HG03280 (cell line): Measurements from ENCODE around the gene SLC28A1.
"Not testable (repeated sequence)": the region's sequence is repeated elsewhere in the genome, so short reads cannot be mapped to it uniquely, and the experiment has no call there.

Experiments used
- ATAC-seq: cut with Tn5 transposase; IDR thresholded peaks from one replicate; pipeline ENCODE4 v1.9.1; 2021; ENCODE audit warnings: mild to moderate bottlenecking, moderate library complexity; ENCODE audit not compliant: unreplicated experiment

Gene SLC28A1

GRCh38 chr15:84909029-84909428 is 24.6 kb downstream of the SLC28A1 start:
- ATAC-seq, result no peak

DNA sequence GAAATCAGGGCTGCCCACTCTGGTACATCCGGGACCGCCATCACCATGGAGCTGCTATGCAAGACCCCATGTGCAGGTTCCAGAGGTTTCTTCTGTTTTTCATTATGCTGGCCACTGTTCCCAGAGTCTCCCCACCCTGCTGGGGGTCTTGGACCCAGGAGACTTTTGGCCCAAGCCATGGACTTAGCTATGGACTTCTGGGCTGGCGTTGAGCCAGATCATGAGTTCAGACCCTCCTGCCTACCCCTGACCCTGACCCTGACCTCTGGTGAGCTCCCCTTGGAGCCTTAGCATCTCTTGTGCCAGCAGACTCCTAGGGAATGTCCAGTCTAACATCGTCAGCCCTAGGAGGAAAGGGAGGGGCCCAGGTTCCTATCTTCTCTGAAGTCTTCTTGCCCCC is 25.3 kb downstream of the SLC28A1 start:
- no peak for ATAC-seq

DNA sequence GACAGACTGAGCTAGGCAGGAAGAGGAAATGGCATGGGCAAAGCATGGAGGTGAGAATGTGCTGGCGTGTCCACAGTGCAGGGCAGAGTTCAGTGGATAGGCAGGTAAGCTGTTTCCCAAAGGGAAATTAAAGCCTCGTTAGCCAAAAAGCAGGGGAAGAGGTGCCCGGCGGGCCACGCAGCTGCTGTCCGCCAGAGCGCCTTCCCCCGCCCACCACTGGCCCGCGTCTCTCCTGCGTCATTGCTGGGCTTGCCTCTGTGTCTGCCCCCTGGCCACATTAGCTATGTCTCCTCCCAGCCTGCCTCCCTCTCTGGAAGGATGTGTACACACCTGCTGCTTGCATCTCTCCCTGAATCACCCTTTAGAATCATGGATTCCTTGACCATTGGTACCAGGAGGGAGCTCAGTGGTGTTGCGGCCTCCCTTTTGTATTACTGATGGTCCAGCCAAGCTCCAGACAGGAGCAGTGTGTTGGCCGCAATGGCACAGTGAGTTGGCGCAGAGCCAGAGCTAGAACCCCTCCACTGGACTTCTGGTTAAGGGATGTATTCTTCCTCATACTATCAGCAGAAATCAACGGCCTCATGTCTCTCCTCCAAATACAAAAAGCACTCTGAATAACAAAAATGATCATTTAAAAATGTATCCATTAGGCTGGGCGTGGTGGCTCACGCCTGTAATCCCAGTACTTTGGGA is 26.6 kb downstream of the SLC28A1 start:
- ATAC-seq, result no peak

GRCh38 chr15:84911879-84912660 is 27.6 kb downstream of the SLC28A1 start:
- no peak for ATAC-seq

GRCh38 chr15:84913360-84913723 is 28.9 kb downstream of the SLC28A1 start:
- ATAC-seq, result no peak

GRCh38 chr15:84914351-84914750 is 29.9 kb downstream of the SLC28A1 start:
- peak; percentile 10 for ATAC-seq

DNA sequence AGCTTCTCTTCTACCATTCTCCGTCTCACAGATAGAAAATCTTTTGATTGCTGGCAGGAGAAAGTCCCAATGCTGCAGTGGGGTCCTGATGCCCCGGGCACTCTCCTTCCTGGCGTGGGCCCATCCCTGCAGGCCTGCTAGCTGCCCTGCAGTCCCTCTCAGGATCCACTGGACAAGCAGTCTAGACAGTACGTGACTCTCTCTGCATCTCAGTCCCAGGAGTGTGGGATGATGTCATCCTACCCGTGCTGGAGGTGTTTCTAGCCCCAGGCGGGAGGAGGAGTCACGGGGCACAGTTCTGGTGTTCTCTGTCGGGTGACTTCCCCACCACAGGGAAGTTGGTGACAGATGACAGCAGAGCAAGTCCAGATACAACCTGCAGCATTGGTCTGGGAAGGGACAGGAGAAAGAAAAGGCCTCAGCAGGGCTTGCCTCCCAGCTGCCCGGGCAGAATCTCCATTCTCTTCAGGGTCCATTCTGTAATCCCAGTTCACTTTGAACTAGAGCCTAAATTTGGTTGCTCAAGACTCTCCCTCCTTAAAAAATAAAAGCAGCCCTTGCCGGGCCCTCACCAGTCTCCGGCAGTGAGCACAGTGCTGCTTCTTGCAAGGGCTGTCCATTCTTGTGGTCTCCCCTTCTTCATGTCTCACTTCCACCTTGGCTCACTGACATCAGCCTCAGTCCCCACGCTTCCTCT is 30.6 kb downstream of the SLC28A1 start:
- ATAC-seq, result peak; percentile 95

DNA sequence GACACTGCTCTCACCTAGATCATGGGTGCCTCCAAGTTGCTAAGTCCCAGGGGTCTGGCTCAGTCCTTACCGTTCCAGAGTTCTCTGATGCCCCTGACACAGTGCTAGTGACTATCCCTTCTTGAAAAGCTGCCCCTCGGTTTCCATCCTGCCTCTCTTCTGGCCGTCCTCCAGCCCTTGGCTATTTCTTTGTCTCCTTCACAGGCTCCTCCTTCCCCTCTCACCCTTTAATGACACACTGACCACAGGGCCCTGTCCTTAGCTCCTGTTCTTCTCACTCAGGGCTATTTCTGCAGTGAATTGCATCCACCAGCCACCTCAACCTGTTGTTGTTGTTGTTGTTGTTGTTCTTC is 31.1 kb downstream of the SLC28A1 start:
- no peak for ATAC-seq

GRCh38 chr15:84917452-84917851 is 33.0 kb downstream of the SLC28A1 start:
- no peak for ATAC-seq

DNA sequence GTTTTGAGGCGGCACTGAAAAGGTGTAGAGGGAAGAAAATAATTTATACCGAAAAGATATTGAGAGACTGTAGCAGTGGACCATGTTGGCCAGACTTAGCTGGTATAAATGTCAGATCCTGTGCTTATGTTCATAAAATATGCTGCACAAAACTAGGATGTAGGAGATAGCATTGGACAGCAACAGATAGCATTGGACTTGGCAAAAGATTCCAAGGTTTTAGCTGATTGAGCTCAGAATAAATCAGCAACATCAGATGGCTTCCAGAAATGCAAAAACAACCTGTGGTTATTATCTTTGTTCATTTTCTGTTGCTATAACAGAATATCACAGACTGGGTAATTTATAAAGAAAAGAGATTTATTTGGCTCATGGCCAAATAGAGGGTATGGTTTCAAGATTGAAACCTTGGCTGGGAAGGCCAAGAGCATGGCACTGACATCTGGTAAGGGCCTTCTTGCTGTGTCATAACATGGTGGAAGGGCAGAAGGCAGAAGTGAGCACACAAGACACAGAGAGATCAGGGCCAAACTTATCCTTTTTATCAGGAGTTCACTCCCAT is 34.7 kb downstream of the SLC28A1 start:
- ATAC-seq, result no peak

GRCh38 chr15:84921121-84921520 is 36.7 kb downstream of the SLC28A1 start:
- no peak for ATAC-seq

DNA sequence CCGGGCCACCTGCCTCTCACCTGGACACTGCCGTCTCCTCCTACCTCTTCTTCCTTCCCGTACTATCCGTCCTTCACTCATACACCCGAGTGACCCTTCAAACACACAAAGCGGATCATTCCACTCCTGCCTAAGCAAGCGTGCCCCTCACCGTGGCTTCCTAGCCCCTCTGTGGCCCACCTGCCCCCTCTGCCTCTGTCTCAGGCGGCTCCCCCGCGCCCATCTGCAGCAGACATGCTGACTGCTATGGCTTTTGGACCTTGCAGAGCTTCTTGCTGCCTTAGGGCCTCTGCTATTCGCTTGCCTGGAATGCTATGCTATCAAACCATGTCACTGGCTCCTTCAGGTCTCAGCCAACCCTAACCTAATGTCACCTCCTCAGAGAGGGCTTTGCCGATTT is 38.1 kb downstream of the SLC28A1 start:
- ATAC-seq, result no peak

DNA sequence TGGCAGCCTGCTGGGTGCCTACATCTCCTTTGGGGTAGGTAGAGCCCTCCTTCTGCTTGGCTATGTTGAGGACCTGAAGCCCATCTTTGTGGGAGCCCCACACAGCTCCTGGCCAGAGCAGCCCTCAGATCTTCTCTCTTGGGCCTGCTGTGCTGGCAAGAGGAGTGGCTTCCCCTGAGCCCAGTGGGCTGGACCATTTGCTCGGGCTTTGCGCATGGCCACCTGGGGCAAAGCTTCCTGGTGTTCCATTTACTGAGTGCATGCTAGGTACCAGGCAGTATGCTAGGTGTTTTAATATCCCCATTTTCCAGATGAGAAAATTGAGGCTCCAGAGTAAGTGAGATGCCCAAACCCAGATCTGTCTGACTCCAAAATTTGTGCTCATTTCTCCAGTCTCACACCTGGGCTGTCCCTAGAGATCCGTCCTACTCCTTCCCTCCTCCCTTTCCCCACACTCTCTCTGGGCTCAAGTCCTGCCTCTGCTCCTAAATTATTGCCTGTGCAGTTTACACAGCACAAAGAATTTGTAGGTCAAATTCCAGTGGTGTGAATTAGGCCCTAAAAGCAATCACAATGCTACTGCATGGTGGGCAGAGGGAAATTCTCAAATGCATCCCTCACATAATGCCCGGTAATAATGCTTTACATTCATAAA is 39.7 kb downstream of the SLC28A1 start:
- ATAC-seq, result no peak

DNA sequence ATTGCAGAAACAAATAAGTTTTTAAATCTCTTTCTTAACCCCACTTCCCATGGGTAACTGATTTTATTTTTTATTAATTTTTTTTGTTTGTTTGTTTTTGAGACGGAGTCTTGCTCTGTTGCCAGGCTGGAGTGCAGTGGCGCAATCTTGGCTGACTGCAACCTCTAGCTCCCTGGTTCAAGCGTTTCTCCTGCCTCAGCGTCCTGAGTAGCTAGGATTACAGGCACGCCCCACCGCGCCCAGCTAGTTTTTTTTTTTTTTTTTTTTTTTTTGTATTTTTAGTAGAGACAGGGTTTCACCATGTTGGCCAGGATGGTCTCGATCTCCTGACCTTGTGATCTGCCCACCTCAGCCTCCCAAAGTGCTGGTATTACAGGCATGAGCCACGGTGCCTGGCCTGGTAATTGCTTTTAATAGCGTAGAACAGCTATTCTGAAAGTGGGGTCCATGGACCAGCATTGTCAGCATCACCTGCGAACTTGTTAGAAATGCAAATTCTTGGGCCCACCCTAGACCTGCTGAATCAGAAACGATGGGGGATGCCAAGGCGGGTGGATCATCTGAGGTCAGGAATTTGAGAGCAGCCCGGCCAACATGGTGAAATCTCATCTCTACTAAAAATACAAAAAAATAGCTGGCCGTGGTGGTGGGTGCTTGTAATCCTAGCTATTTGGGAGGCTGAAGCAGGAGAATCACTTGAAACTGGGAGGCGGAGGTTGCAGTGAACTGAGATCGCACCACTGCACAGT is 40.5 kb downstream of the SLC28A1 start:
- not testable (repeated sequence) for ATAC-seq

GRCh38 chr15:84925906-84926305 is 41.4 kb downstream of the SLC28A1 start:
- no peak for ATAC-seq

- no peak for ATAC-seq
These were observed 42.2 kb downstream of the SLC28A1 start for GRCh38 chr15:84926491-84927230.

DNA sequence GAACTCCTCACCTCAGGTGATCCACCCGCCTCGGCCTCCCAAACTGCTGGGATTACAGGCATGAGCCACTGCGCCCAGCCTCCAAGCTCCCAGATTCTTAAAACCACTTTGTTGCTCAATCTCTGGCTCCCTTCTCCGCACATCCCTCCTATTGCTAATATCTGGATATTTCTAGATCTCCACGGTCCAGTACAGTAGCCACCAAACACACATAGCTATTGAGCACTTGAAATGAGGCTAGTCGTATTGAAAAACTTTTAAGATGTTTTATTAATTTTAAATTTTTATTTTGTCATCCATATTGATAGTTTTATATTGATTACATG is 44.3 kb downstream of the SLC28A1 start:
- ATAC-seq, result no peak

DNA sequence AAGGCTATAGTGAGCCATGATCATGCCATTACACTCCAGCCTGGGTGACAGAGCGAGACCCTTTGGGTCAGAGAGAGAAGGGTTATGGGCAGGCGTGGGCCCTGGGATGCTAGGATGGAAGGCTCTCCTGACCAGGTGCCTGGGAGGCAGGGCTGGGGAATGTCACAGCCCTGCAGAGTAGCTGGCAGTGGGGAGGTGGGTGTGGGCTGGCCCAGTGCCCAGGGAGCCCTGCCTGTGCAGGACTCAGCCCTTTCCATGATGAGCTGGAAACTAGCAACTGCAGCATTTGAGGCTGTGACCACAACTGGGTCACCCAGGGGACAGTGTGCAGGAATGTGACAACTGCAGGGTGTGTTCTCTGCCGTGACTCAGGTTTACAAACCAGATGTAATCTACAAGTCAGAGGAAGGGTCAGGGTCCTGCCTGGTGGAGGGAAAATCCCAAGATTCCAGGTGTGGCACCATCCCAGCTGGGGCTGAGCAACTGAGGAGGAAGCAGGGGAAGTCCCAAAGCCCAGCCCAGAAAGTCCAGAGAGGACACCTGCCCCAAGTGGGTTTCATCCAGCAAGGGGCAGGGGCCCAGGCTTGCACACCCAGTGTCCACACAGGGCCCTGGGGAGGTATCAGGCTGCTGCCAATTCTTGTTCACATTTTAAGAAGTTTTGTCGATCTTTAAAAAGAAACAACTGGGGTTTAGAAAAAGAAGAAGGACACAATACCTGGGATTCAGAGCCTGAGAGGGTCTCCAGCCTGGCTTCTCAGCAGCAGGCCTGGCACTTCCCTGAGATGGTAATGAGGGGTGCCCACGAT is 45.5 kb downstream of the SLC28A1 start:
- no peak for ATAC-seq
